ENCODE measurements around the gene TGM2.

- no peak for TF ChIP-seq POLR2A (IDR thresholded peaks at IDR 0.05)
- no peak for TF ChIP-seq CTCF (IDR thresholded peaks at IDR 0.05)
- no peak for TF ChIP-seq POLR2AphosphoS5 (IDR thresholded peaks at IDR 0.05; ENCODE audit: insufficient read depth in 1 of 2, low read depth in 1 of 2)
Observed at GRCh38 chr20:38162149-38162548, 2.9 kb downstream of the TGM2 start.
